ENCODE data around the gene C17orf107.
"Not testable (repeated sequence)": the region's sequence is repeated elsewhere in the genome, so short reads cannot be mapped to it uniquely, and the experiment has no call there.

Gene C17orf107

GRCh38 chr17:4899341-4900230 is at the start of gene C17orf107:
C17orf107 (plus strand) TSS chr17:4899536; CDS start chr17:4899763, 227 bp downstream.
- H3K9me3 ChIP-seq (ENCODE audit: control insufficient read depth, low read length): no peaks in the 10 kb centered on the region
- H3K4me3 ChIP-seq (ENCODE audit: low read length): peak within 1 kb of the TSS; percentile 67
- H3K27me3 ChIP-seq (ENCODE audit: control insufficient read depth, insufficient read depth, low read length): peaks cover 18% of the 10 kb centered on the region
- no peaks in the 10 kb centered on the region for H3K36me3 ChIP-seq (ENCODE audit: control insufficient read depth, insufficient read depth, low read length)
- peak within 1 kb of the TSS; percentile 78 for H3K9ac ChIP-seq (ENCODE audit: low read length)
- H3K4me1 ChIP-seq (ENCODE audit: control insufficient read depth, insufficient read depth, low read length): peaks cover 32% of the 10 kb centered on the region

DNA sequence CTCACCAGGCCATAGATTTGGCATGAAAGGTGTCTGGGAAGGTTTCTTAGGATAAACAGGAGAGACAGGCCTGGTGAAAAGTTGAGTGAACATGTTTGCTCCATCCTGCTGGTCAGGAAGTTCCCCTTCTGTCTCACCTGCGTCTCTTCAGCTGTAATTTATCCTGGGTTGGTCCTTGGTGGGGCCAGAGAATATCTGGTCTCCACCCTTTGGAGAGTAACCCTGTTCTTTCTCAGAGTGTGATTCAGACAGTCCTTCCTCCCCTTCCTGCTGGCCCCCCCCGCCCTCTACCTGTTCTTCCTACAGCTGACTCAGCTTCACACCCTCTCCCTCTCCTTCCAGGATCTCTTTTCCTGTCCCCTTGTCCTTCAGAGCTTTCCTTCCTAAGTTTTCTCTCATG is 49.1 kb upstream of the C17orf107 start:
- Histone ChIP-seq H3K9ac (ENCODE audit: low read length) (no peak overlapping the region), H3K27me3 (ENCODE audit: control insufficient read depth, insufficient read depth, low read length) (no peaks in the 10 kb centered on the region), H3K4me3 (ENCODE audit: low read length) (no peak overlapping the region), H3K9me3 (ENCODE audit: control insufficient read depth, low read length) (no peaks in the 10 kb centered on the region), H3K4me1 (ENCODE audit: control insufficient read depth, insufficient read depth, low read length) (peaks cover 31% of the 10 kb centered on the region), H3K36me3 (ENCODE audit: control insufficient read depth, insufficient read depth, low read length) (no peaks in the 10 kb centered on the region)

DNA sequence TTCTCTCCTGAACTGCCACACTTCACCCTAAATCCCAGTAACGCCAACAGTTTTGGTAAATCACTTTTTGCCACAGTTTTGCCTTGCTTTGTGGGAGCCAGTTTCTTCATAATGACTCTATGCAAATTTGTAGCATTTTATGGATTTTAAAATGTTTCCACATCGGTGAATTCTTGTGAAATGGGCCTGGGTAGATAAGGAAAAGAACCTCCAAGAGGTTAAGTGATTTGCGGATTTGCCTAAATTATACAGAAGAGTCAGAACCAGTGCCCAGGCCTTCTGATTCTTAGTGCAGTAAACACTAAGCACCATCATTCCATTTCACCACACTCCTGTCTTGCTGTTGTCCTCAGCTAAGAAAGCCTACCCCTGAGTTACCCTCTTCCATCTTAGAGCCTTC is 48.3 kb upstream of the C17orf107 start:
- no peak overlapping the region for H3K9ac ChIP-seq (ENCODE audit: low read length)
- no peaks in the 10 kb centered on the region for H3K27me3 ChIP-seq (ENCODE audit: control insufficient read depth, insufficient read depth, low read length)
- no peaks in the 10 kb centered on the region for H3K9me3 ChIP-seq (ENCODE audit: control insufficient read depth, low read length)
- H3K4me3 ChIP-seq (ENCODE audit: low read length): no peak overlapping the region
- H3K36me3 ChIP-seq (ENCODE audit: control insufficient read depth, insufficient read depth, low read length): no peaks in the 10 kb centered on the region
- peaks cover 31% of the 10 kb centered on the region for H3K4me1 ChIP-seq (ENCODE audit: control insufficient read depth, insufficient read depth, low read length)

- H3K27me3 ChIP-seq (ENCODE audit: control insufficient read depth, insufficient read depth, low read length): no peaks in the 10 kb centered on the region
- H3K9me3 ChIP-seq (ENCODE audit: control insufficient read depth, low read length): no peaks in the 10 kb centered on the region
- H3K4me3 ChIP-seq (ENCODE audit: low read length): no peak overlapping the region
- H3K4me1 ChIP-seq (ENCODE audit: control insufficient read depth, insufficient read depth, low read length): peaks cover 33% of the 10 kb centered on the region
- no peaks in the 10 kb centered on the region for H3K36me3 ChIP-seq (ENCODE audit: control insufficient read depth, insufficient read depth, low read length)
- no peak overlapping the region for H3K9ac ChIP-seq (ENCODE audit: low read length)
Observed at GRCh38 chr17:4852567-4853207, 46.6 kb upstream of the C17orf107 start.

DNA sequence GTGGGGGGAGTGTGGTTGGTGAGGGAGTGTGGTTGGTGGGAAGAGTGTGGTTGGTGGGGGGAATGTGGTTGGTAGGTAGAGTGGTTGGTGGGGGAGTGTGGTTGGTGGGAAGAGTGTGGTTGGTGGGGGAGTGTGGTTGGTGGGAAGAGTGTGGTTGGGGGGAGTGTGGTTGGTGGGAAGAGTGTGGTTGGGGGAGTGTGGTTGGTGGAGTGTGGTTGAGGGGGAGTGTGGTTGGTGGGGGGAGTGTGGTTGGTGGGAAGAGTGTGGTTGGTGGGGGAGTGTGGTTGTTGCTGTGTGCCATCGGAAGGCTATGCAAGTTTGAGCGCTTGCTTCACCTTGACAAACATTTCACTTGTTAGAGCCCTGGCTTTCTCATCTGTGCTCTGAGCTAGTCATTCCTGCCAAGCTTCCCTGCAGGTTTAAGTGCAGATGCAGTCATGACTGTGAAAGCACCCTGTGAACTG is 46.1 kb upstream of the C17orf107 start:
- H3K4me1 ChIP-seq (ENCODE audit: control insufficient read depth, insufficient read depth, low read length): peaks cover 33% of the 10 kb centered on the region
- H3K4me3 ChIP-seq (ENCODE audit: low read length): no peak overlapping the region

DNA sequence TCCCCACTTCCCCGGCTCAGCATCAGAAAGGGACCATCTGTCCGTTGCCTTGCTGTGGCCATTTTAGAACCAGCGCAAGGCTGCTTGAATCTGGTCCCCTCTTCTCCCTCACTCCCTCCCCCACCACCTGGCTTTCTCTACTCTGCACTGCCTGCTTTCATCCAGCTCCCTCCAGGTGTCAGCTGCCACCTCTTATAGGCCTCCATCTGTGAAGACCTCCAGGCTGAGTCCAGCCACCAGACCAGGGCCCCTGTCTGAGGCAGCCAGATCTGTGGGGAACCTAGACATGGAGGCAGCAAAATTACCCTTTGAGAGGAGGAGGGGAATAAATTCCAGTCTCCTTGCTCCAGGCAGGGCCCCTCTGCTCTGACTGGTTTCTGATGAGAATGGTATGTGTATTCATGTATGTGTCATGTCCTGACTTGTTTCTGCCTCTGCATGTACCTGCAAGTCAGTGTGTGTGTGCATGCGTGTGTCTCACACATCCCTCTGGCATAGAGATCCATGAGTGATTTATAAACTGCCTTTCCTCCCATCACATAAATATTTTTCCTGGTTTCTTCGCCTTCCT is 45.1 kb upstream of the C17orf107 start:
- no peaks in the 10 kb centered on the region for H3K9me3 ChIP-seq (ENCODE audit: control insufficient read depth, low read length)
- H3K4me1 ChIP-seq (ENCODE audit: control insufficient read depth, insufficient read depth, low read length): peaks cover 30% of the 10 kb centered on the region
- no peaks in the 10 kb centered on the region for H3K36me3 ChIP-seq (ENCODE audit: control insufficient read depth, insufficient read depth, low read length)
- H3K9ac ChIP-seq (ENCODE audit: low read length): no peak overlapping the region
- no peaks in the 10 kb centered on the region for H3K27me3 ChIP-seq (ENCODE audit: control insufficient read depth, insufficient read depth, low read length)
- H3K4me3 ChIP-seq (ENCODE audit: low read length): no peak overlapping the region

More for the DNA sequence above, 46.1 kb upstream of the C17orf107 start:
- no peaks in the 10 kb centered on the region for H3K36me3 ChIP-seq (ENCODE audit: control insufficient read depth, insufficient read depth, low read length)
- H3K9me3 ChIP-seq (ENCODE audit: control insufficient read depth, low read length): no peaks in the 10 kb centered on the region
- H3K27me3 ChIP-seq (ENCODE audit: control insufficient read depth, insufficient read depth, low read length): no peaks in the 10 kb centered on the region
- H3K9ac ChIP-seq (ENCODE audit: low read length): no peak overlapping the region

- peaks cover 15% of the 10 kb centered on the region for H3K4me1 ChIP-seq (ENCODE audit: control insufficient read depth, insufficient read depth, low read length)
- no peaks in the 10 kb centered on the region for H3K27me3 ChIP-seq (ENCODE audit: control insufficient read depth, insufficient read depth, low read length)
- H3K4me3 ChIP-seq (ENCODE audit: low read length): no peak overlapping the region
- no peaks in the 10 kb centered on the region for H3K9me3 ChIP-seq (ENCODE audit: control insufficient read depth, low read length)
- no peak overlapping the region for H3K9ac ChIP-seq (ENCODE audit: low read length)
- H3K36me3 ChIP-seq (ENCODE audit: control insufficient read depth, insufficient read depth, low read length): no peaks in the 10 kb centered on the region
Observed at GRCh38 chr17:4856271-4856936, 42.9 kb upstream of the C17orf107 start.

GRCh38 chr17:4856937-4857314 is 42.4 kb upstream of the C17orf107 start:
- H3K9ac ChIP-seq (ENCODE audit: low read length): no peak overlapping the region
- H3K4me3 ChIP-seq (ENCODE audit: low read length): no peak overlapping the region
- H3K4me1 ChIP-seq (ENCODE audit: control insufficient read depth, insufficient read depth, low read length): peaks cover 15% of the 10 kb centered on the region
- H3K9me3 ChIP-seq (ENCODE audit: control insufficient read depth, low read length): no peaks in the 10 kb centered on the region
- H3K27me3 ChIP-seq (ENCODE audit: control insufficient read depth, insufficient read depth, low read length): no peaks in the 10 kb centered on the region
- no peaks in the 10 kb centered on the region for H3K36me3 ChIP-seq (ENCODE audit: control insufficient read depth, insufficient read depth, low read length)

- H3K4me3 ChIP-seq (ENCODE audit: low read length); H3K36me3 ChIP-seq (ENCODE audit: control insufficient read depth, insufficient read depth, low read length); H3K9ac ChIP-seq (ENCODE audit: low read length); H3K9me3 ChIP-seq (ENCODE audit: control insufficient read depth, low read length); H3K27me3 ChIP-seq (ENCODE audit: control insufficient read depth, insufficient read depth, low read length): not testable (repeated sequence)
- peaks cover 15% of the 10 kb centered on the region for H3K4me1 ChIP-seq (ENCODE audit: control insufficient read depth, insufficient read depth, low read length)
Observed at GRCh38 chr17:4857347-4857746, 42.0 kb upstream of the C17orf107 start.

- Histone ChIP-seq H3K9ac (ENCODE audit: low read length) (peak overlapping the region; percentile 43), H3K9me3 (ENCODE audit: control insufficient read depth, low read length) (no peaks in the 10 kb centered on the region), H3K36me3 (ENCODE audit: control insufficient read depth, insufficient read depth, low read length) (no peaks in the 10 kb centered on the region), H3K4me1 (ENCODE audit: control insufficient read depth, insufficient read depth, low read length) (peaks cover 15% of the 10 kb centered on the region), H3K4me3 (ENCODE audit: low read length) (no peak overlapping the region), H3K27me3 (ENCODE audit: control insufficient read depth, insufficient read depth, low read length) (no peaks in the 10 kb centered on the region)
Observed at GRCh38 chr17:4858068-4858881, 41.1 kb upstream of the C17orf107 start.

GRCh38 chr17:4858882-4859260 is 40.5 kb upstream of the C17orf107 start:
- Histone ChIP-seq H3K27me3 (ENCODE audit: control insufficient read depth, insufficient read depth, low read length) (no peaks in the 10 kb centered on the region), H3K36me3 (ENCODE audit: control insufficient read depth, insufficient read depth, low read length) (no peaks in the 10 kb centered on the region), H3K9ac (ENCODE audit: low read length) (no peak overlapping the region), H3K4me1 (ENCODE audit: control insufficient read depth, insufficient read depth, low read length) (peaks cover 15% of the 10 kb centered on the region), H3K4me3 (ENCODE audit: low read length) (no peak overlapping the region), H3K9me3 (ENCODE audit: control insufficient read depth, low read length) (no peaks in the 10 kb centered on the region)

Measured in mucosa of stomach (tissue), 1 donor.